OCI-LY1 (cell line): Measurements from ENCODE around the gene ZFPL1.

Experiments used
- H2AFZ ChIP-seq: fragments of 200-600 bp; sonication (generic), shearing (Covaris generic); 2 replicates; pipeline ENCODE4 v1.6.0; 2014; ENCODE audit warnings: antibody characterized with exemption, mild to moderate bottlenecking, low read length
- H3F3A ChIP-seq: fragments of 200-600 bp; sonication (generic), shearing (Covaris generic); 2 replicates; pipeline ENCODE4 v1.6.0; 2014; ENCODE audit warnings: mild to moderate bottlenecking, antibody characterized with exemption, low read length, moderate library complexity; ENCODE audit not compliant: insufficient read depth
- H3K27ac ChIP-seq: fragments of 200-600 bp; sonication (generic); 2 replicates; pipeline ENCODE4 v1.5.1; 2014; ENCODE audit warnings: low read length, mixed run types, mild to moderate bottlenecking, low read depth; ENCODE audit not compliant: poor library complexity, severe bottlenecking
- H3K27me3 ChIP-seq: fragments of 200-600 bp; sonication (generic); 2 replicates; pipeline ENCODE4 v1.6.0; 2014; ENCODE audit warnings: antibody characterized with exemption, mild to moderate bottlenecking, low read length, moderate library complexity; ENCODE audit not compliant: insufficient read depth
- H3K36me3 ChIP-seq: fragments of 200-600 bp; sonication (generic); 2 replicates; pipeline ENCODE4 v1.6.1; 2014; ENCODE audit warnings: mild to moderate bottlenecking, antibody characterized with exemption, low read length, moderate library complexity, mixed read lengths; ENCODE audit not compliant: insufficient read depth
- H3K4me1 ChIP-seq: fragments of 200-600 bp; sonication (generic); 2 replicates; pipeline ENCODE4 v1.5.1; 2014; ENCODE audit warnings: mild to moderate bottlenecking, low read length, moderate library complexity; ENCODE audit not compliant: insufficient read depth, severe bottlenecking
- H3K4me2 ChIP-seq: fragments of 200-600 bp; sonication (generic), shearing (Covaris generic); 2 replicates; pipeline ENCODE4 v1.6.1; 2014; ENCODE audit warnings: low read length
- H3K4me3 ChIP-seq: fragments of 200-600 bp; sonication (generic); 2 replicates; pipeline ENCODE4 v1.5.1; 2014; ENCODE audit warnings: low read length, low read depth, mild to moderate bottlenecking, mixed read lengths; ENCODE audit not compliant: poor library complexity, severe bottlenecking
- H3K79me2 ChIP-seq: fragments of 200-600 bp; shearing (Covaris generic); 2 replicates; pipeline ENCODE4 v1.6.1; 2016; ENCODE audit warnings: mixed run types, low read length, mixed read lengths; ENCODE audit not compliant: insufficient read depth
- H3K9ac ChIP-seq: fragments of 200-600 bp; sonication (generic), shearing (Covaris generic); 2 replicates; pipeline ENCODE4 v1.6.1; 2014; ENCODE audit warnings: mild to moderate bottlenecking, low read length, mixed read lengths
- H3K9me2 ChIP-seq: fragments of 200-600 bp; sonication (generic), shearing (Covaris generic); 2 replicates; pipeline ENCODE4 v1.6.1; 2014; ENCODE audit warnings: low read depth, mild to moderate bottlenecking, low read length, mixed read lengths
- H3K9me3 ChIP-seq: fragments of 200-600 bp; shearing (Covaris generic); 2 replicates; pipeline ENCODE4 v1.6.1; 2014; ENCODE audit warnings: low read length, mixed read lengths
- H4K20me1 ChIP-seq: fragments of 200-600 bp; sonication (generic), shearing (Covaris generic); 2 replicates; pipeline ENCODE4 v1.6.0; 2016; ENCODE audit warnings: mild to moderate bottlenecking, low read length; ENCODE audit not compliant: insufficient read depth
- CTCF ChIP-seq: fragments of 200-600 bp; sonication (generic), shearing (Covaris generic); IDR thresholded peaks from 2 replicates; pipeline ENCODE4 v1.5.1; 2017; ENCODE audit warnings: mild to moderate bottlenecking, antibody characterized with exemption, low read length, moderate library complexity, mixed read lengths
- EZH2 ChIP-seq: fragments of 200-600 bp; sonication (generic), shearing (Covaris generic); IDR thresholded peaks from 2 replicates; pipeline ENCODE4 v1.8.0; 2017; ENCODE audit warnings: borderline replicate concordance, mixed run types, mild to moderate bottlenecking, antibody characterized with exemption, low read length, moderate library complexity, mixed read lengths

The ZFPL1 gene

DNA sequence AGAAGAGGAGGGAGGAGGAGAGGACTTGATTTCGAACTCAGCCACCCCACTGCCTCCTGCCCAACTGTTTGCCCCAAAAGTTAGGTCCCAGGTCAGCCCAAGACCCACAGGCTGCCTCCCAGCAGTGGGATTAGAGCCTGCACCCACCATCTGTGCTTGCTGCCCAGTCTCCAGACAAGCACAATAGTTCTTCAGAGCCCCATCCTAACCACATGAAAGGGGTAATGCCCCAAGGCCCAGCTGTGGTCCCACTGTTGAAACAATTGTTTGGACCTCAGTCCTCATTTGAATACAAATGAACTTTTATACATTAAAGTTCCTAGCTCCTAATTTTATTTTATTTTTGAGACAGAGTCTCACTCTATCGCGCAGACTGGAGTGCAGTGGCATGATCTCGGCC lies 6.6 kb downstream of the ZFPL1 start:
- H3K79me2 ChIP-seq = no peaks in the 10 kb centered on the region
- peak overlapping the region; percentile 0; the same call in 1 of the 2 replicates for H3K4me2 ChIP-seq
- H3K9me2 ChIP-seq = no peaks in the 10 kb centered on the region
- H3K36me3 ChIP-seq = peaks cover 26% of the 10 kb centered on the region; the same call in 1 of the 2 replicates
- H3K4me1 ChIP-seq = peaks cover 31% of the 10 kb centered on the region
- TF ChIP-seq EZH2 = no peak
- TF ChIP-seq CTCF = no peak
- no peak overlapping the region for H3K4me3 ChIP-seq
- no peak overlapping the region for H2AFZ ChIP-seq
- H3K27ac ChIP-seq = peak overlapping the region; percentile 87
- no peaks in the 10 kb centered on the region for H3K27me3 ChIP-seq
- H3F3A ChIP-seq = no peaks in the 10 kb centered on the region
- no peaks in the 10 kb centered on the region for H4K20me1 ChIP-seq
- H3K9me3 ChIP-seq = no peaks in the 10 kb centered on the region
- peak overlapping the region; percentile 45; the same call in 1 of the 2 replicates for H3K9ac ChIP-seq

- H3K9ac ChIP-seq = no peak overlapping the region; the same call in 1 of the 2 replicates
- H3K27ac ChIP-seq = no peak overlapping the region
- H2AFZ ChIP-seq = peak overlapping the region; percentile 26; the same call in 1 of the 2 replicates
Measured at GRCh38 chr11:65095427-65095826, 11.4 kb downstream of the ZFPL1 start.

DNA sequence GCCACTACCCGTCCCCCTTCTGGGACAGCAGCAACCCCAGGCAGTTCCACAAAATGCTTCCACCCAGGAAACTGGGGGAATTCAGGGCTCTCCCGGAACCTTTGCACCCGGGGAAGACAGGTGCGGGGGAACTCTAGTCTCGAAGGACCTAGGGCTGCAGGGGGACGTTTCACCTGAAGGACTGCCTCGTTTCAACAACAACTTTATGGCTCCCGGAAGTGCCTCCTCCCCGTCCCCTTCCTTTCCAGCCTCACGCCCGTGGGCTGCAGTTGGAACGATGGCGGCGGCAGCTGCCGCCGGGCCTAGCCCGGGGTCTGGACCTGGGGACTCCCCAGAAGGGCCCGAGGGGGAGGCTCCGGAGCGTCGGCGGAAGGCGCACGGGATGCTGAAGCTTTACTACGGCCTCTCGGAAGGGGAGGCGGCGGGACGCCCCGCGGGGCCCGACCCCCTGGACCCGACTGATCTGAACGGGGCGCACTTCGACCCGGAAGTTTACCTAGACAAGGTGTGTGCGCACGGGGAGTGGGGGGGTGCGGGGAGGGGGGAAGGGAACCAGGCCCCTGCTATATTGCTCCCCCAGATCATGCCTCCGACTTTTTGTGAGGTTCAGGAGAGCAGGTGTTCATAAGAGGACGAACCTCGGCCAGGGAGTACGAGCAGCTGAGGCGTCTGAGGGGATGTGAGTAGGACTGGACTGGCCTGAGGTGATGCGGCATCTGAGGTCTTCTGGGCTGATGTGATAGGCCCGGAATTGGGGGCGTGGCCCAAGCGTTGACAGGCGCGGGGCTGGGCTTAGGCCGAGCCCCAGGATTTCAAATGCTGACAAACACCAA lies 12.2 kb downstream of the ZFPL1 start, which contains the start of gene VPS51:
TSS of gene VPS51 (plus strand) at position 241 of the 833 bp plus-strand sequence. CDS start at position 278, 37 bp downstream.
- H3K79me2 ChIP-seq = peaks cover 5% of the 10 kb centered on the region; the same call in 1 of the 2 replicates
- peak within 1 kb of the TSS; percentile 26; the same call in 1 of the 2 replicates for H2AFZ ChIP-seq
- H3K4me2 ChIP-seq = peak within 1 kb of the TSS; percentile 78
- H3K36me3 ChIP-seq = peaks cover 5% of the 10 kb centered on the region; the same call in 1 of the 2 replicates
- peak within 1 kb of the TSS; percentile 53 for H3K27ac ChIP-seq
- H3K9me3 ChIP-seq = no peaks in the 10 kb centered on the region
- H4K20me1 ChIP-seq = no peaks in the 10 kb centered on the region
- no peaks in the 10 kb centered on the region for H3F3A ChIP-seq
- no peaks in the 10 kb centered on the region for H3K27me3 ChIP-seq
- peak within 1 kb of the TSS; percentile 76 for H3K9ac ChIP-seq
- TF ChIP-seq EZH2 = no peak
- no peak for TF ChIP-seq CTCF
- peak within 1 kb of the TSS; percentile 74 for H3K4me3 ChIP-seq
- H3K4me1 ChIP-seq = peaks cover 25% of the 10 kb centered on the region
- H3K9me2 ChIP-seq = no peaks in the 10 kb centered on the region

More at GRCh38 chr11:65095427-65095826, 11.4 kb downstream of the ZFPL1 start:
- peak overlapping the region; percentile 74 for H3K4me3 ChIP-seq
- no peaks in the 10 kb centered on the region for H4K20me1 ChIP-seq
- no peaks in the 10 kb centered on the region for H3K27me3 ChIP-seq
- H3F3A ChIP-seq = no peaks in the 10 kb centered on the region
- H3K36me3 ChIP-seq = peaks cover 5% of the 10 kb centered on the region; the same call in 1 of the 2 replicates
- peaks cover 5% of the 10 kb centered on the region; the same call in 1 of the 2 replicates for H3K79me2 ChIP-seq
- TF ChIP-seq CTCF = no peak
- TF ChIP-seq EZH2 = no peak
- H3K4me1 ChIP-seq = peaks cover 33% of the 10 kb centered on the region
- no peaks in the 10 kb centered on the region for H3K9me3 ChIP-seq
- no peaks in the 10 kb centered on the region for H3K9me2 ChIP-seq
- H3K4me2 ChIP-seq = peak overlapping the region; percentile 78
